DOHH2 (cell line): ENCODE measurements around the gene TRAF2.

Experiments
- CTCF ChIP-seq: fragments of 200-600 bp; sonication (generic); IDR thresholded peaks from one replicate; pipeline ENCODE4 v1.5.1; 2014; ENCODE audit warnings: antibody characterized with exemption, mild to moderate bottlenecking, low read depth, low read length; ENCODE audit not compliant: poor library complexity, severe bottlenecking
- EZH2phosphoT487 ChIP-seq: fragments of 200-600 bp; sonication (generic); IDR thresholded peaks from 2 replicates; pipeline ENCODE4 v1.6.1; 2017; ENCODE audit warnings: borderline replicate concordance, mild to moderate bottlenecking, antibody characterized with exemption, low read length, moderate library complexity, mixed read lengths

- TF ChIP-seq EZH2phosphoT487 (no peak), CTCF (no peak)
Observed at GRCh38 chr9:136875155-136875554, 11.2 kb upstream of the TRAF2 start.
